ENCODE measurements around the gene CDV3.

The CDV3 gene

DNA sequence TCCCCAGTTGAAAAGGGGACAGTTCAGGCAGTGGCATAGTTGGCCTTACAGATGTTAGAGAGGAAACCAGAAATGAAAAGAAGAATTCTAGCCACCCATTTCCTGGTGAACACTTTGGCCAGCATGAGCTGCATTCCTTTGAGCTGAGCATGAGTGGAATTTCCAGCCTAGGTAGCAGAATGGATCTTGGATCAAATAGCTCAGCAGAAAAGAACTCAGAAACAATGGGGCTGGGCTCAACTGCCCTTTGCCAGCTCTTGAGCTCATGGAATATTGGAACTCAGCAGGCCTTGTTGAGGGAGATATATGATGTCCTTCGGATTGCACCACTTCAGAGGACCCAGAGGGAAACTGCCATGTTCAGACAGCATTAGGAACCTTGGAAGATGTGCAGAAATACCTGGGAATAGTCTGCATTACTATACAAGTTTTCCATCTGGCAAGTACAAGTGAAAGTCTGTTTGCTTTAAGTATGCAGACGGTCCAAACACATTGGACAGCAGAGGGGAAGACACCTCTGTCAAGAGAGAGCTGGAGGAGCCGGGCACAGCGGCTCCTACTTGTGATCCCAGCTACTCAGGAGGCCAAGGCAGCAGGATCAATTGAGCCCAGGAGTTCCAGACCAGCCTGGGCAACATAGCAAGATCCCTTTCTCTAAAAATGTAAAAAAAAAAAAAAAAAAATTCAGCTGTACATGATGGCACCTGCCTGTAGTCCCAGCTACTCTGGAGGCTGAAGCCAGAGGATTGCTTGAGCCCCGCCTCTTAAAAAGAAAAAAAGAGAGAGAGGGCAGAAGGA is 3.1 kb upstream of the CDV3 start:
- no peak for DNase-seq

DNA sequence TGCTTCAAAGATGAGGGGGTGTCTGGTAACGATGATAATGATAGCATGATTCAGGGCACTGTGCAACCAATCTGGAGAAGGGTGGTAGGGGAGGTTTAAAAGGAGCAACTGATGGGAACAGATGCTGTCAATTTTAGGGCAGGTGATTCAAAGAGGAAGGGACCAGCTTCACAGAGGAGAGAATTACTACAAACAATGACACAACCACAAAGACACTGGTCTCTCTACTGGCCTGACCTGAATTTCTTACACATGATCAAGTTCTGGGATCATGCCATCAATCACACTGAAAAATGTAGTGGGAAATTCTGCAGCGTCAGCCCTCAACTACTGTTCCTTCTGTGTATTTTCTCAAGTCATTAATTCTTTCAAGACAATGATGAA is 2.6 kb upstream of the CDV3 start:
- DNase-seq: no peak

DNA sequence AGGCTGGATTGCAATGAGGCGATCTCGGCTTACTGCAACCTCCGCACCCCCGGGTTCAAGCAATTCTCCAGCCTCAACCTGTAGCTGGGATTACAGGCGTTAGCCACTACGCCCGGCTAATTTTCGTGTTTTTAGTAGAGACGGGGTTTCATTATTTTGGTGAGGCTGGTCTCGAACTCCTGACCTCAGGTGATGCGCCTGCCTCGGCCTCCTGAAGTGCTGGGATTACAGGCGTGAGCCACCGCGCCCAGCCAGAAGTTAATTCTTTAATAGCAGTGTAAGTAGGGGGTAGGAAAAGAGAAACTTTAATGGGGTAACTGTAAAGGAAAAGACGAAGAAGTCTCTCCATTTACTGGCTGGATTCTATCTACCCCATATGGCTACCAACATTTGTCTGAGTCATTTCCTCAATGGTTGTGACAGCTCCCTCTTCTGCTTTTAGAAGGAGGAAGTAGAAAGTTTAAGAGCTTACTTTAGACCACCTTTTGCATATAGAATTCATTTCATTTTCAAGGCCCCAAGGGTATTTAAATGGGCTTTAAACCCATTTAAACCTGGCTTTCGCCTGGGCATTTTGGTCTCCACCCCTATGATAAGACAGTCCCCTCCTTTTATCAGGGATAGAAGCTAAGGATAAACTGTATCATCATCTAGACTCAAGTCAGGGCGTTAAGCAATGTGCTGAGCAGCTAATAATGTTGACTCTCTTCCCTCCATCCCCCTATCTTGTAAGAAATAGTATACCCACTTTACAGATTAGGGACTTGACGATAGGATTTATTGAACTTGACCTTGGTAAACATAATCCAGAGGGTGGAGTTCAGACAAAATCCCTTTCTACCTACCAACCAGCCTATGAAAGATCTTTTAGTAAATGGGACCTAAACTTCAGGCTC is 1.1 kb upstream of the CDV3 start:
- no peak for DNase-seq

DNA sequence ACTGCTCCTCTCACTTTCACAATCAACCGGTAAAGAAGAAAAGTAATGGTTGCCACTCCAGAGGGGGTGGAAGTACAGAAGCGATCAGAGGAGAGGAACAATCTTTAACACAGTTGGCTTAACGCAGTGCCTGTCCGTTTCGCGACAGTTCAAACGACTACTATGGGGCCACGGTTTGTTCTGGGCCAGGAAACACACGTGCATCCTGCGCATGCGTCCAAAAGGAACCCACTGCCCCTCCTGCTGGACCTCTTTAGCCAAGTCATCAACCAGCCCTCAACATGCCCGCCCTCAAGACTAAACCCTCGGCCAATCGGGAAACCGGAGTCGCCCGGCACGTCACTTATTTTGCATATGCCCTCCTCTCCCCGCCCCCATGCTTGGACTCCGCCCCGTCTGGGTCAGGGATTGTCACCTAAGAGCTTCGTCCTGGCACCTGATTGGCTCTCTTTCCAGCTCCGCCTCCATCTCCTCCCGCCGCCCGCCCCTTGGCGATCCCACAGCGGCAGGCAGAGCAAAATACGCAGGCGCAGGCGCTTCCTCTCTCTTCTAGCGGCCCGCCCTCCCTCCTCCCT is 345 bp upstream of the CDV3 start:
- DNase-seq: peak; percentile 98

DNA sequence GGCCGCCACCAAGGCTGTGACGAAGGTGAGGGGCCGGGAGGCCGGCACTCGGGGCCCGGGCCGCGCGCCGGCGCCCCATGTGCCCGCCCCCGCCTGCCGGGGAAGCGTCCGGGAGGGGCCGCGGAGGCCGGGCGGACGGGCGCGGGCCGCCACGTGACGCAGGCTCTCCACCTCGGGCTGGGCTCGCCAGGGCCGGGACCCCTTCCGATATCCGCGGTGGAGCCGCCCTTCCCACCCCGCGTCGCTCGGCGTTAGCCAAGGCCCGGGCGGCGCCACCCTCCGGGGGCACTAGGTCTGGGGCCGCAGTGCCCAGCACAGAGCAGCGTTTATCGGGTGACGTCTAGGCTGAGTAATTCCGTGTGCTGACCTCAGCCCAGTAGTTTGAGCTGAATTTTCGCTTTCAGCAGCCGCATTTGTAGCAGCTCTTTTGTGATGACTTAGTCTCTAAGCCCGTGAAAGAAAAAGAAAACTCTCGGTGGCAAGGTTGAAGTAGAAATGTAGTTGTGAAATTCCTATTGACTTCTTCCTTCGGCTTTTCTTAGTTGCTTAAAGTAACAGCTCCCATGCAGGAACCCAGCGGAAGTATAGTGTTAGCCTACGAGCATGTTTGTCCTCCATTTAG is 885 bp downstream of the CDV3 start:
- peak; percentile 77 for DNase-seq

DNA sequence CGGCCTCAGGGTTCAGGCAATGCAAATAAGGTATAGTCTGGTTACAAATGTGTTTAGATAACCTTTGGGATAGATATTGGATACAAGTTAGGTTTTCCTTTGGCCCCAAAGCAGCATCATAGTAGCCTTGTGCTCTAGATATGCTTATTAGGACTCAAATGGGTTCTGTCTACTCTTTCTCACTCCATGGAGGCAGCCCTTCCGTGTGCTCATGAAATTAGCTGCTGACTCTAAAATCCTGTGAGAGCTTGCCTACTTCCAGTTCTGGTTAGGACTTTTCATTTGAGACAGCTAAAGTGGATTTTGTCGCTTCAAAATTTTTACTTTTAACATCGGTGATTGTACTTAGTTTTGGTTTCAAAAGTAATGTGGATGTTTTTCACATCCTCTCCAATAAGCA is 1.6 kb downstream of the CDV3 start:
- DNase-seq: no peak

DNA sequence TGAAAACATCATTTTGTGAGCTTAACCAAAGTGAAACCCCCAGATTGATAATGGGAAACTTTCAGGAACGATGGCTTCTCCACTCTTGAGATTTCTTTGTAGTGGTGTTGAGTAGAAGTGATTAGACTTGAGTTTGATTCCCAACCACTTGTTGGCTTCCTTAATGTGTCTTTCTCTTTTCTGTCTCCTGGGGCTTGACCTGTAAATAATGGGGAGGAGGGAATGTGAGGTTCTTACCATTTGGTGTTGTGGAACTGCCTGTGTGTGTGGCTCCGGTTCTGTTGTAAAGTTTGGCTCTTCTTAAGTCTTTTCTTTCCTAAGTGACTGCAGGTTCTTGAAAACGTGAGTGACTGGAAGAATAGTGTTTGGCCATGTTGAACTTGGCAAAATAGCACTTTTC is 2.7 kb downstream of the CDV3 start:
- DNase-seq: no peak

DNA sequence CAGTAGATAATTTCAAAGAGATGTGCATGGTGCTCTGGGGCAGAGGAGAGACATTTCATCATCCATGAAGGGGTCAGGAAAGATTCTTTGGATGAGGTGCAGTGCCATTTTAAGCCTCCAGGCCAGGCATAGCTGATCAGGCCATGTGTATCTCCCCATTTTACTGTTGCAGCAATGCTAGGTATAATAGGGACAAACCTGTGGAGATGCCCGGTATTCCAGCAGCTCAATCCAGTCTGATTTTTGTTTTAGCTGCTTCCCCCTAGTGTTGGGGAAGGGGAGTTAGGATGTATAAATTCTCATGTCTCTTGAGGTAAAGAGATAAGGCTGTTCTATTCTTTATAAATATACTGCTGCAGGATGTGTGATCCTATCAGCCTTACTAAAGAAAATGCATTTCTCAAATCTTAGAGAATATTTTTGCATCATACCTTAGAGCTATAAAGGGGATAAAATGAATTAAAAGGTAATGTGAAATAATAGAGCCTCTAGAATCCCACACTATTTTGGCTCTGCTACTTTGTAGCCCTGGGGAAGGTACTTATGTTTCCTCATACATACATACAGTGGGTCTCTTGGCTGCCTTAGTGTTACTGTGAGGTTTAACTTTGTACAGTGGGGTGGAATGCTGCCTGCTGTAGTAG is 5.2 kb downstream of the CDV3 start:
- peak; percentile 21 for DNase-seq

DNA sequence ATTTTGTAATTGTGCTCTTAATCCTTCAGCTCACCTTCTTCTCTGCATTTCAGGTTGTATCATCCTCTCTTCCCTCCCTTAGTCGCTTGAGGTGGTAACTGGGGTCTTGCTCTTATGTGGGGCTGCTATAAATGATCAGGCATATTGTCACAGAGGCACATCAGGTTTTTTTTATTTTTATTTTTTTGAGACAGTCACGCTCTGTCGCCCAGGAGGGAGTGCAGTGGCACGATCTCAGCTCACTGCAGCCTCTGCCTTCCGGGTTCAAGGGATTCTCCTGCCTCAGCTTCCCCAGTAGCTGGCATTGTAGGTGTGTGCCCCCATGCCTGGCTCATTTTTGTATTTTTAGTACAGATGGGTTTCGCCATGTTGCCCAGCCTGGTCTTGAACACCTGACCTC is 9.9 kb downstream of the CDV3 start:
- DNase-seq: no peak

DNA sequence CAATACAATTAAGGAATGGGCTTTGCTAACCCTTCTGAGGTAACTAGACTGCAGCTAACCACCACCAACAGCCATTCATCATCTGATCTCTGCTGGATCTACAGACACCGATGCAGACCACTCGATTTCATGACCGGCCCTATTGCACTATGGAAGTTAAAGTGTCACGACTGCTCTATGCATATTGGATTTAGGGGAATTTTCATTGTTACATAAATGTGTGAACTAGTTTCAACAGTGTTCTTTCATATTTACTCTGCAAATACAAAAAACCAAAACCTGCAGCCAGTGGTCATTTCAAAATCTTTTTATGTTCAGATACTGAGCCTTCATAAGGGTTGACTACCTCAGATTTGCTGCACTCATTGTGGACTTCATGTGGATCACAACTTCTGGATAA is 14.5 kb downstream of the CDV3 start:
- DNase-seq: no peak

DNA sequence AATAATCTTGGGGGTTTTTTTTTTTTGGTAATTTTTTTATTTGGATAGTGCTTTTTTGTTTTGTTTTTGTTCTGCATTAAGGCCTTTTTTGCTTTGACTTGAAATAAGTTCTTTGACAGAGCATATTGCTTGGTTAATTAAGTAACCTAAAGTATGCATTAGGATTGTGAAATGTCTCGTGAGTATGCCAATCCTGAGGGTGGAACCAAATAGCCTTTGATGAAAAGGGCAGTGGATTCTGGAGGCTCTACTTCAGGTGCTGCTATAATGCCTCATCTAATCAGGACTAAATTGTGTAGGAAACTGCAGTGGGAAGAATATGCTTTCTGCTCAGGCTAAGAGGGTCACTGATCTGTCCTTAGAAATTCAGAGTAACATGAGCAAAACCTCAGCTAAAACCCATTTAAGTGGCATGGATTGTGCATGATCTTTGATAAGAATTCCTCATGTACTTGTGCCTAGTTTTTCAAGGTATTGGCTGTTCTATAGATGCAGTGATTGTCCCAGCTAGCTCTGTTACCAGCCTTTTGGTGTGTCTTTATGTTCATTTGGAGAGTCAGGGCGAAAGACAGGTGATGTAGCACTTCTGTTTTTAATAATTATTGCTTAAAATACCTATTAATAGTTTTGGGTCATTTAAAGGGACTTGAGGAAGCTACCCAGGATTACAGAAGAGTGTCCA is 15.4 kb downstream of the CDV3 start:
- no peak for DNase-seq

DNA sequence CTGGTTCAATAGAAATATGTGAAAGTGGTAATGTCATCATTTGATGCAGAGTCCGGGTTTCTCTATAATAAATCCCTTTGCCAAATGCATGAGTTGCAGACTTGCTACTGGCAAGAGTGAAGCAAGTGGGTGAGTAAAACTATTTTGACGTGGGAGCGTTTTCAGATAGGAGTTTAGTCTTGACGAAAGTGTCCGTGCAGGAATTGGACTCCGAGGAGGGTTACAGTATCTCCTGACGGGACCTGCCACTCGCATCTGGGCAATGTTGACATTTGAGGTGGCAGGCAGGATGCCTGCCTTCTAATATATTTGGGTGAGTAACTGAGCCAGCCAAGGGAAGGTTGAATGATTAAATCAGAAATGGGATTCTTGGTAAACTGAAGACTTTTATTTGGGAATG is 16.0 kb downstream of the CDV3 start:
- no peak for DNase-seq

DNA sequence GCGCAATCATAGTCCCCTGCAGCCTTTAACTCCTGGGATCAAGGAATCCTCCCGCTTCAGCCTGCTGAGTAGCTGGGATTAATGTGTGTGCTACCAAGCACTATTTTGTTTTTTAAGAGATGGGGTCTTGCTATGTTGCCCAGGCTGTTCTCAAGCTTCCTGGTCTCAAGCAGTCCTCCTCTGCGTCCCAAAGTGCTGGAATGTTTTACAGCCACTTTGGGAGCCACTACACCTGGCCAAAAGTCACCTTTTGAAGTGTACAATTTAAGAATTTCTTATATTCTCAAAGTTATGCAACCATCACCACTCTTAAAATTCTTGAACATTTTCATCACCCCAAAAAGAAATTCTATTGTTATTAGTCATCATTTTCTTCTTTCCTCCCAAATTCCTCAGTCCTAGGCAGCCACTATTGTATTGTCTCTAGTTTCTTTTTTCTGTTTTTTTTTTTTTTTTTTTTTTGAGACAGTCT is 17.8 kb downstream of the CDV3 start:
- no peak for DNase-seq

DNA sequence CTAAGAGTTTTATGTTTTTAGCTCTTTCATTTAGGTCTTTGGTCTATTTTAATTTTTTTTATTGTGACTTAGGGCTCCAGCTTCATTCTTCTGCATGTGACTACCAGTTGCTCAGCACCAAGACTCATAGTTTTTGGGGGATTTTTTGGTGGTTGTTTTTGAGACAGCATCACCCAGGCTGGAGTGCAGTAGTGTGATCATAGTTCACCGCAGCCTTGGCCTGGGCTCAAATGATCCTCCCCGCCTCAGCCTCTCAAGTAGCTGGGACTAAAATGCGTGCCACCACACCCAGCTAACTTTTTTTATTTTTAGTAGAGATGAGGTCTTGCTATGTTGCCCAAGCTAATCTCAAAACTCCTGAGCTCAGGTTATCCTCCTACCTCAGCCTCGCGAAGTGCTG is 19.4 kb downstream of the CDV3 start:
- DNase-seq: no peak

DNA sequence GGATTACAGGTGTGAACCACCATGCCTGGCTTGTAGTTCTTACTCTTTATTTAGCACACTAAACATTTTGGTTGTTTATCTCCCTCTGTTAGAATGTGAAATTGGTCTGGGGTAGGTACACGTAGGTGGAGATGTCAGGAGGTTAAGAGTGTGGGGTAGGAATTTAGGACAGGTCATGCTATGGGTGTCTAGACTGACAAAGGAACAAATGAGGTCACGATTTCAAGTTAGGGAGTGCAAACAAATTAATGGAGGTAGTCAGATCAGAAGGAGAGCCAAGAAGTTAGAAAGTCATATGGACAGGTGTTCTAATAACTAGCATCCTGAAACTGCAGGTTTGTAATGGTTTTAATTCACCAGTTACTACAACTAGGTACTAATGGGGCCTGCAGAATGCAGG is 19.8 kb downstream of the CDV3 start:
- DNase-seq: no peak

DNA sequence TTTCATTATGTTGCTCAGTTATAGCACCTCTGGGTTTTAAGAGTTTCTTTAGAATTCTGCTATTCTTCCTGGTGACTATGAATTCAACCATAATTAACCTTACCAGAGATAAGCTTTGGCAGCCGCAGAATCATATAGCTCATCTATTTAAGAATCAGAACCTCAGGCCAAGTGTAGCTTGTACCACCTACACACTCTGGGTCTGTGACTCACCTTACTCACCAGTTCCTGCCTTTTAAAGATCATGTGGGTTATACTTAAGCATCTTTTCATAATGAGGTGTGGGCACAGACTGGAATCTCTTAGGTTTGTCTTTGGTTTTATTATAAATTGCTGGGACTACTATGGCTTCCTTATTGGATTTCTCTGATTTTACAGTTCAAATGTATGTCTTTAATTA is 21.9 kb downstream of the CDV3 start:
- DNase-seq: no peak

DNA sequence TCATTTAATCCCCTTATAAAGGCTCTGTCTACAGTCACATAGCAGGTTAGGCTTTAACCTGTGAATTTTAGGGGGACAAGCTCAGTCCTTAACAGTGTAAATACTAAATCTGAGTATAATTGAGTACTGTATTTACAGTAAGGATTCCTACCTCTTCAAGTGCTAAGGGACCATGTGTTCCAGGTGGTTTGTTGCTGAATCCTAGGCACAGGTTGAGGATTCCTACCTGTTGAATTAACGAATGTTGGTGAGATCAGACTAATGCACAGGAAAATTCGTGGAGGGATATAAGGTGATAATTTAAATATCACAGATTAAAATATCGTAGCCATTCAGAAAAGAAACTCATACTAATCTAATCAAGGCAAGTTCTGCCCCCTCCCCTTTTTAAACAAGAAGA is 24.9 kb downstream of the CDV3 start:
- DNase-seq: no peak

DNA sequence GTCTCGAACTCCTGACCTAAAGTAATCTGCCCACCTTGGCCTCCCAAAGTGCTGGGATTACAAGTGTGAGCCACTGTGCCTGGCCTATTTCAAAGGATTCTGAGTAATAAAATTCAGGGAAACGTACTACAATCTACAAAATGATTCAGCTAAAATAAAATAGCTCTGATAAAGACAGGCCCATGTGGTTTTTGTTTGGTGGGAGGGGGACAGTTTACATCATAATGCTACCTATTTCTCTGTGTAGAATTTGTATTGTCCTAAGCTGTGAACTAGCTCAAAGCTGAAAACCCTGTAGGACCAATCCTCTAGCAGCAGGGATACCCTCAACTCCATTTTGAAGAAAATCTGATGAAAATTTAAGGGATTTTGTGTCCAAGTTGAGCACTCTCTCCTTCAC is 25.8 kb downstream of the CDV3 start:
- DNase-seq: no peak

DNA sequence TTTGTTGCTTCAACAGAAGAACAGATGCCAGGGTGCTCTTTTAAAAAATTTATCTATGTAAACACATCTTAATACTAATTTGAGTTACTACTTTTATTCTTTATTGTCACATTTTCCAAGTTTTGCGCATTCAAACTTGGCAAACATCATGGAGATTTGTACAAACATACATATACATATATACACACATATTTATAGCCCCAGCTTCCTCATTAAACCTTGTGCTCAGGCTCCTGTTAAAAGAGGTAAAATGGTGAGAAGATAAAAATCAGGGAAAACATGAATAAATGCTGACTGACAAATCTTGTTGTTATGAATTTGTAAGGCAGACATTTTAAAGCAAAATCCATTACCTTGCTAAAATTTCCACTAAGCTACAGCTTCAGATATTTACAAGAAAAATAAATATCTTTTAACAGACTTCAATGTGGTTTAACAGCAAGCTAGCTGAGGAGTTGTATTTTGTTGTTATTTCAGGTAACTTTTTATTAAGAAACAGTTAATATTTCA is 27.1 kb downstream of the CDV3 start:
- DNase-seq: no peak

DNA sequence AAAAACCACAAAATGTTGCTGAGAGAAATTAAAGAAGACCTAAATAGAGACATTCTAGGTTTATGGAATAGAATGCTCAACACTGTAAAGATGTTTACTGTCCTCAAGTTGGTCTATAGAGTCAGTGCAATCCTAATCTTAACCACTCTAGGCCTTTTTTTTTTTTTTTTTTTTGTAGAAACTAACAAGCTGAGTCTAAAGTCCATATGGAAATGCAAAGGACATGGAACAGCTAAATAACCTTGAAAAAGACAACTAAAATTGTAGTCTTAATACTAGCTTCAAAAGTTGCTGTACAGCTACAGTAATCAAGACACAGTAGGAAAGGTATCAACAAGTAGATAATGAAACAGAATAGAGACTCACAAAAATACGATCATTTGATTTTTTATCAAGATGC is 32.9 kb downstream of the CDV3 start:
- no peak for DNase-seq

DNA sequence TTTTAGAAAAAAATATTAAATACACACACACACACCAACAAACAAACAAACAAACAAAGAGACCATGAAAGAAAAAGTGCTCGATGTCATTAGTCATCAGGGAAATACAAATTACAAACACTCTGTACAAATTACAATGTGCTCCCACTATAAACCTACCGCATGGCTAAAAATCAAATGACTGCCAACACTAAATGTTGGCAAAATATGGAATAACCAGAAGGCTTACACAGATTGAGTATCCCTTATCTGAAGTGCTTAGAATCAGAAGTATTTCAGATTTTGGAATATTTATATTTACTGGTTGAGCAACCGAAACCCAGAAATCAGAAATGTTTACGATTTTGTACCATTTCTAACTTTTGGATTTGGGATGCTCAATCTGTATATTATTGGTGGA is 33.4 kb downstream of the CDV3 start:
- no peak for DNase-seq

DNA sequence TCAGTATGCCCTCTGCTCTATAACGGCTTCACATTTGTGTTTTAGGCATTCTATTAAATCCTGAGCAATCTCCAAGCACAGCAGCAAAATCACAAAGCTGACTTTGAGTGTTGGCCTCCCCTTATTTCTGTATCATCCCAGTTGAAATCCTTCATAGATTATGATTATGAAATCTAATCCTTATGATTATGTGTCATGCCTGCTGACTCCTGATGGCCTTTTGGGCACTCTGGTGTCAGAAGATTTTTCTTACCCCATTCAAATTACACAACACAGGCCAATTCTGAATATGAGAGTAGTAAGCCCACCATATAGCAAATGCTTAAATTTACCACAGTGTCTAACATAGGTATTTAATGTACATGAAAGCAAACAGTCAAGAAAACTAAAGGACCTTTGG is 34.3 kb downstream of the CDV3 start:
- DNase-seq: no peak
